ENCODE measurements around the gene ST6GALNAC6.
"Not testable (repeated sequence)": the region's sequence is repeated elsewhere in the genome, so short reads cannot be mapped to it uniquely, and the experiment has no call there.

ST6GALNAC6 gene

DNA sequence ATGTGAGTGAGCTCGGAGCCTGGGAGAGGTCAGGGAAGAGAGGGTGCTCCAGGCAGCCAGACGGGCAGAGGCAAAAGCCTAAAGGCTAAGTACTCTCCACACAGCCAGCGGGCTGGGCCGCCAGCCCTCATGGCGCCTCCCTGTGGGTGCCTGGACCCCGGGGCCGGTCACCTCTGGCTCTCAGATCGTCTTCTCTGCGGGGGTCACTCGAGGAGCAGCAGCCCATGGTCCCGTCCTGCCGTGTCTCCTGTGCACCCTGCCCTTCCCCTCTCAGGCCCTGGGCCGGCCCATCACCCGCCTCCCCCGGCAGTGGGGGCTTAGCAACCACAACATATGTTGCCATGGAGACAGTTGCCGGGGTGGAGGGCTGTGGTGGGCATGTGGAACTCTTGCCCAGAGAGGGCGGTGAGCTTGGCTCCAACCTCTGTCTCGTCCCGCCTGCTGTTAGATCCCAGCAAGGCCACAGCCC, 26.1 kb downstream of the ST6GALNAC6 start:
- no peak for DNase-seq (ENCODE audit: low read depth)

GRCh38 chr9:127872369-127873222, 26.8 kb downstream of the ST6GALNAC6 start:
- no peak for DNase-seq (ENCODE audit: low read depth)

GRCh38 chr9:127871531-127871930, 27.9 kb downstream of the ST6GALNAC6 start:
- DNase-seq (ENCODE audit: low read depth), result no peak

- DNase-seq (ENCODE audit: low read depth), result no peak
Measured at GRCh38 chr9:127870887-127871286, 28.5 kb downstream of the ST6GALNAC6 start.

- DNase-seq (ENCODE audit: low read depth), result not testable (repeated sequence)
Measured at GRCh38 chr9:127870153-127870491, 29.3 kb downstream of the ST6GALNAC6 start.

DNA sequence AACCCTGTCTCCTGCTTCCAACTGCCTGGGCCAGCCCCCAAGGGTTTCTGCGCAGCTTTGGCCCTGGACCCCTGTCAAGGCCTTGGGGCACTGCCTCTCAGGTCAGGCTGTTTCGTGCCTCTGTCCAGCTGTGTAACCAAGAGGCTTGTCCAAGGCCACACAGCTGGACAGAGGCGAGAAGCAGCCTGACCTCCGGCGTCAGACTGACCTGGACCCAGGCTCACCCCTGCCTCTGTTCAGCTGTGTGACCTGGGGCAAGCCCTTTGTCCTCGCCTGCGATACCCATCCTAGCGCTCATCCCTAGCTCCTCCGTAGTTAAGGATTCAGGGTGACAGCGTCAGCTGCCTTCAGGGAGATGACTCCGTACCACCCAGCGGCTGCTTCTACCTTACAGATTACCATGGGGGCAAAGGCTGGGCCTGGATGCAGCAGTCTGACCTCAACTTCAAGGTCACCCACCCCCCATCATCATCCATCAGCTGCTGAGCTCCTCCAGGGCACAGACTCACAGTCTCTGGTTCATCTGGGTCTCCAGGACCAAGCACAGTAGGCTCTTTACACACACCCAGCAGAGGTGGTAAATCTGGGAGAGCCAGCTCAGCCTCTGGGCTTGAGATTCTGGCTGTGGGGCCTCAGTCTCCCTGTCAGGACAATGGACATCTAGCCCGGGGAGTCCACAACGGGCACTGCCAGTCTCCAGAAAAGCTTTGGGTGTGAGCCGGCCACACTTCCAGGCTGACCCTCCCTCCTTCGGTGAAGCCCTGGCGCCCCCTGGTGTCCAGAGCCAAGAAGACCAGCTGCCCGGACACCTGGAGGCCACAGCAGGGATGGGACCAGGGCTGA, 29.9 kb downstream of the ST6GALNAC6 start:
- DNase-seq (ENCODE audit: low read depth), result peak; percentile 23

GRCh38 chr9:127868278-127868902, 31.0 kb downstream of the ST6GALNAC6 start:
- DNase-seq (ENCODE audit: low read depth), result no peak

GRCh38 chr9:127867356-127868277, 31.8 kb downstream of the ST6GALNAC6 start:
- DNase-seq (ENCODE audit: low read depth), result no peak

GRCh38 chr9:127866535-127866934, 32.9 kb downstream of the ST6GALNAC6 start:
- no peak for DNase-seq (ENCODE audit: low read depth)

GRCh38 chr9:127865645-127866464, 33.5 kb downstream of the ST6GALNAC6 start:
- no peak for DNase-seq (ENCODE audit: low read depth)

DNA sequence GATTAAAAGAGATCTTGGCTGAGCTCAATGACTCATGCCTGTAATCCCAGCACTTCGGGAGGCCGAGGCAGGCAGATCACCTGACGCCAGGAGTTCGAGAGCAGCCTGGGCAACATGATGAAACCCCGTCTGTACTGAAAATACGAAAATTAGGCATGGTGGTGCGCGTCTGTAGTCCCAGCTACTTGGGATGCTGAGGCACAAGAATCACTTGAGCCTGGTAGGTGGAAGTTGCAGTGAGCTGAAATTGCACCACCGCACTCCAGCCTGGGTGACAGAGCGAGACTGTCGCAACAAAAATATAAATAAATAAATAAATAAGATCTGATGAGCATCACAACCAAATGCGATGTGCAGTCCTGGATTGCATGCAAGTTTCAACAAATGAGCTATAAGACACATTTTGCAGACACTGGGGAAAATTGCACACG, 36.2 kb downstream of the ST6GALNAC6 start:
- no peak for DNase-seq (ENCODE audit: low read depth)

DNA sequence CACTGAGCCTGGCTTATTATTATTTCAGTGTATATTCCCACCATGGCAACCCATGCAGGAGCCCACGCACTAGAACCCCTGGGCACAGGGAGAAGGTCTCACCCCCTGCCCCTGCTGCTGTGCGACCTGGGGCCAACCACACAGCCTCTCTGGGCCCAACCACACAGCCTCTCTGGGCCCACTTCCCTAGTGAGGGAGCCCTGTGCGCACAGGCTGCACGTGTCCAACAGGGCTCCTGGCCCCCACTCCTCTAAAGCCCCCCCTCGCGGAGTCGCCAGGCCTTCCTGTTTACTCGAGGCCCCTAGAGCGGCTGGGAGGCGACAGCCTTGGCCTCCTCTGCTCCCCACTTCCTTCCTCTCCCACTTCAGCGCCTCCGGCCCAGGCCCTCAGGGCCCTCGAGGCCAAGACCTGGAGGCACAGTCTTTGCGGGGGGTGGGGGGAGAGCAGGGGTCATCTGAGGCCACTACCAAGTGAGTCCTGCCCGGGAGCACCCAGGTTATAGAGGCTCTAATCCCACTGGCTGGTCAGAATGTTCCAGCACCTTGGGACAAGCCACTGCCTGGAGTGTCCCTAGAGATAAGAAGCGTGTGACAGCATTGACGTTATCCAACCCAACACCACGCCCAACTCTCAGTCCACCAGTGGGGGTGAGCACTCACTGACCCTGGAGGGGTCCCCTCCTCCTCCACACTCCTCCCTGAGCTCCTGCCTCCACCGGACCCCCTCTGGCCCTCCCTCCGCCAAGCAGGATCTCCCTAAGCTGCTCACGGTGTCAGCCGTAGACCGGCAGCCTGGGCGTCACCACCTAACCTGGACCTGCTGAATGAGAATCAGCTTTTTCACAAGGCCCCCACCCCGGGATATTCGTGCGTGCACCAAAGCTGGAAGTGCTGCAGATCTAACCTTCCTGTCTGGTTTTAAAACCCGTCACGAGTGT, 37.1 kb downstream of the ST6GALNAC6 start:
- no peak for DNase-seq (ENCODE audit: low read depth)

GRCh38 chr9:127860779-127861178, 38.6 kb downstream of the ST6GALNAC6 start:
- DNase-seq (ENCODE audit: low read depth), result no peak

DNA sequence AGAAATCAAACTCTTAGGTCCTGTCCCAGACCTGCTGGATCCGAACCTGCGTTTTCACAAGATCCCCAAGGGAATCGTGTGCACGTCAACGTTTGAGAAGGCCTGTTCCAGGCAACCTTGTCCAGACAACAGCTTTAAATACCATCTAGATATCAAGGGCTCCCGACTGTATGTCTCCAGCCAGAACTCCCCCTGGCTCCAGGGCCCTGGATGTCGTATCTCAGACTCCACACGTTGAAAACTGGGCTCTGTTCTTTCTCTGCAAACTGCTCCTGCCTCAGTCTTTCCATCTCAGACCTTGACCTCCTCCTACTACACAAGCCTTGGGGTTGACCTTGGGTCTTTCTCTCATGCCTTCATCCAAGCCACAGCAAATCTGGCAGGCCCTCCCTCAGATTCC, 39.1 kb downstream of the ST6GALNAC6 start:
- DNase-seq (ENCODE audit: low read depth), result no peak

- no peak for DNase-seq (ENCODE audit: low read depth)
Measured at GRCh38 chr9:127858041-127858512, 41.3 kb downstream of the ST6GALNAC6 start.

DNA sequence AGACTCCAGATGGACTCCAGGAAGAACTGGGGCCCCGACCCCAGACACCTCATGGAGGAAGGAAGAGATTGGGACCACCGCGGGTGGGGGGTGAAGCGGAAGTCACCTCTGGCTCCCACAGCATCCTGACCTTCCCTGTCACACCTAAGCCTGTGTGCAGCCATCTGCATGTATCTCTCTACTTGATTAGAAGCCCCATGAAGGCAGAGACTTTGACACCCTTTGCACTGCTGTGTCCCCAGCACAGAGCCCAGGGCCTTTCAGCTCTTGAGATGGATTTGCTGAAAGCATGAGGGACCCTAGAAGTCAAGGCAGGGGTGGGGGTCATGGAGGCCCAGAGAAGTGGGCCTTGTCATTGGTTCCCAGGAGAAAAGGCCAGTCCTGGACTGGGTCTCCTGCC, 42.1 kb downstream of the ST6GALNAC6 start:
- DNase-seq (ENCODE audit: low read depth), result no peak

DNA sequence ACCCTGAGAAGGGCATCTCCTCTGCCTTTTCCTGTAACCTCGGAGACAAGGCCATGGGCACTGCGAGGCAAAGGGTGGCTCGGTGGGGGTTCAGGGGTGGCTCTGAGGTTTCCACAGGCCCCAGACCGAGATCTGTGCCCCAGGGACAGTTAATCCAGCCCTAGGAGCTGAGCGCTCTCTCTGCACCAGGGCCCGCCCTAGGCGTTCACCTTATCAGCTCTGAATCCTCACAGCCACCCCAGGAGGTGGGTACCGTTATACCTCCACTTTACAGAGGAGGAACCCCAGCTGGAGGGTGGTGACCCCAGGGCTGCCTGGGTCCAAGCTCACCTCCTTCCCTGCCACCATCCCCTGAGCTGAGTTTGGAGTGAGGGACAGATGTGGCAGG, 42.7 kb downstream of the ST6GALNAC6 start:
- DNase-seq (ENCODE audit: low read depth), result no peak

DNA sequence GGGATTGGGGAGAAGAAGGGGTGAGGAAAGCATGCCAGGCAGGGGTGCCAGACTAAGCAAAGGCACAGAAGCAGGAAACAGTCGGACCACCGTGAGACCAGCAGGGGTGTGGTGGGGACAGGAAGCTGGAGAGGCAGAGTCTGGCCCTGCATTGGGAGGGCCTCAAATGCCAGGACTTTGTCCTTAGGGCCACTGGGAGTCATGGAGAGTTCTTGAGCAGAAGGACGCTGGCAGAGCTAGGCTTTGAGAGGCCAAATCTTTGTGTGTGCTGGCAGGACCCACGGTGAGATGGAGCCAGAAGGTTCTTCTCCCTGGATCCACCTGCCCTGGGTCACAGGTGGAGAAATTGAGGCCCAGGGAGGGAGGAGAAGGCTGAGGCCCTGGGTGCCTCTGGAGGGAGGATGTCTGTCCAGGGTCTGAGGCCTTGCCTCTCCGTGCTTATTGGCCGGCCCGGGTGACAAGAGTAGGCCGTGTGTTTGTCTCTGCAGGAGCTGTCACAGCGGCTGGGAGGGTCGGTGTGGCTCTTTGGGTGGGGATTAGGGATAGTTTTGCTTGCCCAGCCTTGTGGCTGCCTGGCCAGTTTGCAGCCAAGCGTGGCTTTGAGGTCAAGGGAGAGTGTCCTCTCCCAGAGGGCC, 43.2 kb downstream of the ST6GALNAC6 start:
- DNase-seq (ENCODE audit: low read depth), result no peak

GRCh38 chr9:127855522-127855921, 43.9 kb downstream of the ST6GALNAC6 start:
- DNase-seq (ENCODE audit: low read depth), result no peak

All from HS-5 (cell line).